OCI-M2 (cell line): ENCODE measurements around the gene SLC49A3.
"Not testable (repeated sequence)": the region's sequence is repeated elsewhere in the genome, so short reads cannot be mapped to it uniquely, and the experiment has no call there.

ENCODE experiments used
- DNase-seq: peaks from one replicate; lab custom pipeline; 2025; ENCODE audit not compliant: unreplicated experiment; lab: John Stamatoyannopoulos, UW

Gene SLC49A3

GRCh38 chr4:681736-682451 is 7.1 kb downstream of the SLC49A3 start:
- no peak for DNase-seq

DNA sequence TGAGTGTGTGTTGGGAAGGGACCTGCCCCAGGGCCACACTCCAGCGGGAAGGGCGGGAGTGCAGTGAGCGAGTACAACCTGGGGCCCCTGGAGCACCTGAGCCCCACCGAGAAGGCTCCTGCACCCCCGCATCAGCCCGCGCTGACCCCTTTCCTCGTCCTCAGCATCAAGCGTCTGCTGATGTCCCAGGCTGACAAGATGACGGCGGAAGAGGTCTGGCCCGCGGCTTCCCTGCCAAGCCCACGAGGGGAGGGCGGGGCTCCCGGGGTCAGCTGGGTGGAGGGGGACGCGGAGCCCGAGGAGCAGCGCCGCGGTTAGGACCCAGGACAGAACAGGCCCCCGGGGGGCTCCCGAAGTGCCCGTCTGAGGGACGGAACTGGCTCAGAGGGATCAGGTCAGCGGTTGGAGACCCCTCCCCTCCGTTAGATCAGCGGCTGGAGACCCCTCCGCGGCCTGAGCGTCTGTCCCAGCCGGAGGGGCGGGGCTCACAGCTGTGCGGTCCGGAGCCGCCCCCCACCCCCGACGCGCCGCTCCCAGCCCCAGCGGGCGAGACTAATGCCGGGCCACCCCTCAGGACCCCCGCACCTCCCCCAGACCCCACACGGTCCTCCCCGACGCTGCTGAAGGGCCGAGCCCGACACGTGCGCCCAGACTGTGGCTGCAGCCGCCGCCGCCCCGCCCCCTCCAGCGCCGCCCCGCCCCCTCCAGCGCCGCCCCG is 7.9 kb downstream of the SLC49A3 start:
- no peak for DNase-seq

- DNase-seq: no peak
Measured at GRCh38 chr4:680551-680927, 8.4 kb downstream of the SLC49A3 start.

- DNase-seq: no peak
Measured at GRCh38 chr4:680091-680490, 8.9 kb downstream of the SLC49A3 start.

DNA sequence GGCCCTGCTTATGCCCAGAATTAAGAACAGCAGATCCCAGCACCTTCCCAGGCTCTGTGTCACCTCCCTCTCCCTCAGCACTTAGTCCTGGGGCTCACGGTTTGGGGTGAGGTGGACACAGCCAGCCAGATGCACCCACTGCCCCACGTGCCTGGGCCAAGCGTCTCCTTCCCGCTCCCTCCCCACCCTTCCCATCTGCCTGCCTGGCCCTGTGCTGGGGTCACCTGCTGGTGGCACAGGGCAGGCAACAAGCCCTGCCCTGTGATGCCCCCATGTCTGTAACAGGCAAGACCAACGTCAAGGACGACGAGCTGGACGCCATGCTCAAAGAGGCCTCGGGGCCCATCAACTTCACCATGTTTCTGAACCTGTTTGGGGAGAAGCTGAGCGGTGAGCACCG is 9.3 kb downstream of the SLC49A3 start:
- DNase-seq: no peak

- DNase-seq: no peak
Measured at GRCh38 chr4:679104-679481, 9.9 kb downstream of the SLC49A3 start.

GRCh38 chr4:678331-679103 is 10.4 kb downstream of the SLC49A3 start:
- no peak for DNase-seq

GRCh38 chr4:677431-678293 is 11.3 kb downstream of the SLC49A3 start:
- DNase-seq: no peak

DNA sequence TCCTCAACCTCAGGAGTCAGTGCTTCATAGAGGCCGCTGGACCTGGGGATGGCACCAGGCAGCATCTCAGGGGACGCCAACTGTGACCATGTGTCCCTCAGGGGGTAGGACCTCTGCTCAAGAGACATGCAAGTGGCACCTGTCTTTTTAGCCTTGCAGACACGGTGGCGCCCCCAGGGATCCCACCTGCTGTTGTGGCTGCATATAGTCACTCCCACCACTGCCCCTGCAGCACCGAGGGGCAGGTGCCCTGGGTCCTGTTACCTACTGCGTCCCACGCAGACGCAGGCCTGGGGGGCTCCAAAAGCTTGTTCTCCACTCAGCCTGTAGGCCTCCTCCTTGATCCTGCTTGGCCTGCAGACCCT is 12.1 kb downstream of the SLC49A3 start:
- no peak for DNase-seq

GRCh38 chr4:675980-676870 is 12.7 kb downstream of the SLC49A3 start:
- DNase-seq: no peak

- no peak for DNase-seq
Measured at GRCh38 chr4:675036-675882, 13.7 kb downstream of the SLC49A3 start.

DNA sequence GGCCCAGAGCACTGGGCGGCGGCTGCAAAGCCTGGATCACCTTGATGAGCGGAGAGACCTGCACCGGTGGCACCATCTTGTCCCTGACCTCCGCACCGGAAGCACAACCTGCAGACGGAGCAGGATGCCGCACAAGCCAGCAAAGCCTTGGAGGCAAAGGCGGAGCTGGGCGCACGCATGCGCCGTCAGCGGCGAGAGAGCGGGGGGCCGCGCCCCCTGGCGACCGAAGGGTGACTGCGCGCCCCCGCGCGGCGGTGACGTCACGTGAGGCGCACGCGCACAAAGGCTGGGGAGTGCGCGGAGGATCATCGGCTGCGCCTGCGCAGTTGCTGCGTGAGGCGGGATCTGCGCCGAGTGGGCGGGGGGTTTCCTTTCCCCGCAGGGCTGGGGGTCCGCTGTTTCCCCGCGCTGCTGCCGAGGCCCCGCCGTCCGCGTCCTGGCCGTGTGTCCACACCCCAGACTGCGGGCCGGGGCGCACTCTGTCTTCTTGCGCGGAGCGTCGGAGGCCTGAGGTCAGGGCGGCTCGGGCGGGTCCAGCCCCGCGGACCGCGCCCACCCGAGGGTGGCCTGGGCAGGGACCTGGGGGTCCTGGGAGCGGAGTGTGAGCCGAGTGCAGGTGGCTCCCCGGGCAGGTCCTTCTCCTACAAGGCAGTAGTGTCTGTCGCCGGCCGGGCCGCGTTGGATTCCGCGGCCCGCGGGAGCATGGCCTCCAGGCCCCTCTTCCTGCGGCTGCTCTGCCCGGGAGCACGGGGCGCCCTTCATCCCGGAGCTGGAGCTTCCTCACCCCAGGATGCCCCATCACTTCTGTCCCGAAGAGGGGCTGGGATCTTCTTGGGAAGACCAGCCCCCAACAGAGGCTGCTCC is 14.5 kb downstream of the SLC49A3 start, which contains the start of the genes ATP5ME and MYL5:
Gene ATP5ME, minus strand, starts transcription at position 105 of the 864 bp plus-strand sequence. Its CDS starts 29 bp downstream, at position 76.
Gene MYL5, plus strand, starts transcription at position 371 of the 864 bp plus-strand sequence. CDS start 3,485 bp downstream, outside the sequence.
- DNase-seq: peak; percentile 31

- no peak for DNase-seq
Measured at GRCh38 chr4:673349-674091, 15.4 kb downstream of the SLC49A3 start.

DNA sequence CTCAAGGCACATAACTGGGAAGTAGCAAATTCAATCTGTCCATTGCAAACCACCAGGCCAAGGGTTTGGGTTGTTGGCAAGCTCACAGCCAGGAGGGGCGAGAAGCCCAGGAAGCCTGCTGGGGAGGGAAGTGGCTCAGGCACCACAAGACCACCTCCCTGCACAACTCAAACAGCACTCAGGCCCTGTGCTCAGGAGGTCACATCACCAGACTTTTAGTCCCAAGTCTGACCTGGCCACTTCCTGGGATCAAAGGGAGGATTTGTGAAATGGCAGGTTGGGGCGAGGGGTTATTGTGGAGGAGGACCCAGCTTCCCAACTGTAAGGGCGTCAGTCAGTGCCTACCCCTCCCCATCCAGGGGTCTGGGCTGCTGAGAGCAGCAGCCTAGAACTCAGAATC is 17.2 kb downstream of the SLC49A3 start:
- DNase-seq: no peak

DNA sequence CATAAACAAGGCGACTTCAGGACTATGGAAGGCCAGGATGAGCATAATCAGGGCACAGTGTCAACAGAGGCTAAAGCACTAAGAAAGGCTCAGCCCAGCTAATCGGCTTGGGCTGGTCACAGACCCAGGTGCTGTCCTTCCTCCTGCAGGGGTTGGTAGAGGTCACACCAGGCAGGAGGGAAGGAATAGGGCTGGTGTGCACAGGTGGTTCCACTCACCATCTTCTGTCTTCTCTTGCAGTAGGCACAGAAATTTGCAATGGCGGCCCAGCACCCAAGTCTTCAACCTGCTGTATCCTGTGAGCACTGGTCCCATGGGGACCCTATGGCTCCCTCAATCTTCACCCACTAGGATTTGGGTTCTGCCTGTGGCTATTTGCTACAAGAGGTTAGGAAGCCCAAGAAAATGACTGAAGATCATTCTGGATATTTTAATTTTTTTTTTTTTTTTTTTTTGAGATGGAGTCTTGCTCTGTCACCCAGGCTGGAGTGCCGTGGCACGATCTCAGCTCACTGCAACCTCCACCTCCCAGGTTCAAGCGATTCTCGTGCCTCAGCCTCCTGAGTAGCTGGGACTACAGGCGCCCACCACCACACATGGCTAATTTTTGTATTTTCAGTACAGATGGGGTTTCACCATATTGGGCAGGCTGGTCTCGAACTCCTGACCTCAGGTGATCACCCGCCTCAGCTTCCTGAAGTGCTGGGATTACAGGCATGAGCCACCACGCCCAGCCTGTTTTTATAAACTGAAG is 19.0 kb downstream of the SLC49A3 start:
- not testable (repeated sequence) for DNase-seq

DNA sequence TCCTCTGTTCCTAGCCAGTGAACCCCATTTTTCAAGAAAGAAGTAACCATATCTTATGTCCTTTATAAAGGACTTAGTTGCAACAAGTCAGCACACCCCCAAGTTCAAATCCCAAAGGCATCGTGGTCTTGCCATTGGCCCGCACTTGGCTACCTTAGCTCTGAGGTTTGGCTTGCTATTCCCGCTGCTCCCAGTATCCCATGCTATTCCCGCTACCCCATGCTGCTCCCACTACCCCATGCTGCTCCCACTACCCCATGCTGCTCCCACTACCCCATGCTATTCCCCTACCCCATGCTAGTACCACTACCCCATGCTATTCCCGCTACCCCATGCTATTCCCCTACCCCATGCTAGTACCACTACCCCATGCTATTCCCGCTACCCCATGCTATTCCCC is 20.7 kb downstream of the SLC49A3 start:
- DNase-seq: not testable (repeated sequence)

DNA sequence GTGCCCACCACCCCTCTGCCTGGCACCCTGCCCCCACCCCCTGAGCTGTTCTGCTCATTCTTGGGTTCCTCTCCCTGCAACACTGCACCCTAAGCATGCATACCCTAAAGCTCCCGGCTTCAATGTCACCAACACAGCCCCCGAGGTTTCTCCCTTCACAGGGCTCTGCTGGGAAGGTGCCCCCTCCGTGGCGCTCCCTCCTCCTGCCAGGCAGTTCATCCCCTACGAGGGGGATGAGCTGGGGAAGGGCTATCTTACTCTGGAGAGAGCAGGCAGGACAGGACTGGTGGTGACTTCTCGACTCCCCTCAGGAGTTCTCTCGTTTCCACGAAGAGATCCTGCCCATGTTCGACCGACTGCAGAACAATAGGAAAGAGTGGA is 21.4 kb downstream of the SLC49A3 start:
- no peak for DNase-seq
